Transverse colon (tissue), 4 donors: ENCODE measurements around the gene PLD4. TPM values are rescaled to one million over a fixed set of nuclear protein-coding genes. Genes with fewer than 3 reads are reported as not detected.

ENCODE experiments used
- DNase-seq: peaks from one replicate; pipeline ENCODE4 v3.0.0-alpha.2; 2019
- H3K27ac ChIP-seq, 4 donors: fragments of 200-600 bp; sonication (generic); 2 replicates each; pipeline ENCODE4 v1.5.1; 2016 to 2018; ENCODE audit warnings: inconsistent platforms in 4 of 4
- H3K27me3 ChIP-seq: fragments of 200-600 bp; sonication (generic); 2 replicates; pipeline ENCODE4 v1.5.1; 2017; ENCODE audit warnings: inconsistent platforms
- H3K36me3 ChIP-seq, 4 donors: fragments of 200-600 bp; sonication (generic); 2 replicates each; pipeline ENCODE4 v1.5.1; 2017 to 2019; ENCODE audit warnings: inconsistent platforms in 4 of 4
- H3K4me1 ChIP-seq, 4 donors: fragments of 200-600 bp; sonication (generic); 2 replicates each; pipeline ENCODE4 v1.5.1; 2017 to 2020; ENCODE audit warnings: inconsistent platforms in 4 of 4
- H3K4me3 ChIP-seq, 4 donors: fragments of 200-600 bp; sonication (generic); 1 replicate in 1 of 4; 2 replicates in 3 of 4; pipeline versions ENCODE4 v1.5.1 to v1.6.1; 2017 to 2019; ENCODE audit warnings: inconsistent platforms in 4 of 4
- H3K9me3 ChIP-seq, 2 donors: fragments of 200-600 bp; sonication (generic); 2 replicates each; pipeline ENCODE4 v1.5.1; 2017 to 2019; ENCODE audit warnings: inconsistent platforms in 2 of 2
- EP300 ChIP-seq: sonication (generic); formaldehyde crosslinking; IDR thresholded peaks from one replicate; pipeline ENCODE4 v1.6.1; 2017; ENCODE audit warnings: antibody characterized with exemption, low read depth
- POLR2A ChIP-seq: fragments of 450-650 bp; IDR thresholded peaks from one replicate; pipeline ENCODE4 v1.6.1; 2016; ENCODE audit warnings: antibody characterized with exemption, mild to moderate bottlenecking, moderate library complexity
- POLR2AphosphoS5 ChIP-seq, 3 donors: sonication (generic); formaldehyde crosslinking; IDR thresholded peaks; one replicate each; pipeline ENCODE4 v1.6.1; 2016; ENCODE audit warnings: antibody characterized with exemption in 3 of 3
- WGBS, 2 donors: methylation state at CpG; one replicate each; pipeline ENCODE4 v1.1.5; 2018; ENCODE audit warnings: low coverage in 1 of 2; 5-methylcytosine and 5-hydroxymethylcytosine counted together
- in situ Hi-C, 4 donors: fragments of 200-750 bp; cut with MboI; loops; one replicate each; pipeline versions ENCODE4 v1.15.0 to v1.15.1; 2017; ENCODE audit warnings: low sequenced_read_pairs in 3 of 4, low pct_ligation_motif_present in 1 of 4, low pct_unique_long_range_greater_than_20kb in 1 of 4
- intact Hi-C: fragments of 100-400 bp; cut with DNase I; formaldehyde crosslinking; loops from one replicate; pipeline ENCODE4 v1.15.1; 2023; ENCODE audit warnings: low total_unique reads
- total RNA-seq, 4 donors: library from RNA; depleted of rRNA; stranded (reverse); fragments of >200 nt; gene quantifications; one replicate each; pipeline ENCODE4 v1.1.0, GENCODE V29; 2016
- TF ChIP-seq, protein P1 (sequence below), 5 experiments: fragments of 200-600 bp in 3 of 5; fragments of 450-650 bp in 2 of 5; sonication (generic) in 3 of 5; IDR thresholded peaks; 1 replicate in 2 of 5; 2 replicates in 3 of 5; pipeline ENCODE4 v1.5.1; 2016 to 2017; ENCODE audit warnings: antibody characterized with exemption in 5 of 5, inconsistent platforms in 3 of 5, mild to moderate bottlenecking in 2 of 5, moderate library complexity in 1 of 5

The PLD4 gene
- total RNA-seq, 4 donors from 2014 or later: 1.1 TPM; not detected in 2

DNA sequence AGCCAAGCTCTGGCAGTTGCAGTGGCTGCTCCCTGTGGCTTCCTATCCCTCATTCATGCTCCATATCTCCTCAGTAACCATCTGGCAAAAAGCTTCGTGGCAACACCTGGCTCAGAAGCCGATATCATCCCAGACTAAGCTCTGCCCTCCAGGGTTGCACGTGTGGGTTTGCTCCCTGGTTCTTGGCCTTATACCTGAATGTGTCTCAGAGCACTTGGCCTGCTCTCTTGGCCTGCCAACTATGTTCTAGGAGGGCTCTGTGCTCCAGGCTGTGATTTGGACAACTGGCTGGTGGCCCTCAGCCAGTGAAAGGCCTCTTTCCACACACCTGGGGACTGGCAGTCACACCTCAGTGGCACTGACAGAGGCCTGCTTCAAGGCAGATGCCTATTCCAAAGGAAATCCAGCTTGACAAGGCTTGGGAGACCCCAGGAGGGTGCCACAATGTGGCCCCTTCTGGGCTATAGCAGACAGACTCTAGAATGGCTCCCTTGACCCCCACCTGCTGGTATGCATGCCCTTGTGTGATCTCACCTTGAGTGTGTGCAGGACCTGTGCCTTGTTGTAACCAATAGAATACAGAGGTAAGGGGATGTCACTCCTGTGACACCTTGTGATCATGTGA is 10.5 kb downstream of the PLD4 start:
- Histone ChIP-seq H3K27ac (no peak overlapping the region), H3K4me3 (no peak overlapping the region), H3K4me1 (peaks cover 0 to 13% (median 7%) of the 10 kb centered on the region in 4 donors), H3K36me3 (no peaks in the 10 kb centered on the region), H3K9me3 (no peaks in the 10 kb centered on the region), H3K27me3 (peaks cover 61% of the 10 kb centered on the region)
- in situ Hi-C loops: no loop called here
- intact Hi-C loops: no loop called here
- DNase-seq: no peak
- 68% methylated on average over 3 of the region's 3 CpGs; no CpG with 5 or more reads in 1 of the 2 donors for WGBS, 2 donors
- TF ChIP-seq POLR2AphosphoS5 (IDR thresholded peaks at IDR 0.05) (no peak), POLR2A (no peak), EP300 (no peak)
- TF ChIP-seq, protein P1, sequence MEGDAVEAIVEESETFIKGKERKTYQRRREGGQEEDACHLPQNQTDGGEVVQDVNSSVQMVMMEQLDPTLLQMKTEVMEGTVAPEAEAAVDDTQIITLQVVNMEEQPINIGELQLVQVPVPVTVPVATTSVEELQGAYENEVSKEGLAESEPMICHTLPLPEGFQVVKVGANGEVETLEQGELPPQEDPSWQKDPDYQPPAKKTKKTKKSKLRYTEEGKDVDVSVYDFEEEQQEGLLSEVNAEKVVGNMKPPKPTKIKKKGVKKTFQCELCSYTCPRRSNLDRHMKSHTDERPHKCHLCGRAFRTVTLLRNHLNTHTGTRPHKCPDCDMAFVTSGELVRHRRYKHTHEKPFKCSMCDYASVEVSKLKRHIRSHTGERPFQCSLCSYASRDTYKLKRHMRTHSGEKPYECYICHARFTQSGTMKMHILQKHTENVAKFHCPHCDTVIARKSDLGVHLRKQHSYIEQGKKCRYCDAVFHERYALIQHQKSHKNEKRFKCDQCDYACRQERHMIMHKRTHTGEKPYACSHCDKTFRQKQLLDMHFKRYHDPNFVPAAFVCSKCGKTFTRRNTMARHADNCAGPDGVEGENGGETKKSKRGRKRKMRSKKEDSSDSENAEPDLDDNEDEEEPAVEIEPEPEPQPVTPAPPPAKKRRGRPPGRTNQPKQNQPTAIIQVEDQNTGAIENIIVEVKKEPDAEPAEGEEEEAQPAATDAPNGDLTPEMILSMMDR (IDR thresholded peaks at IDR 0.05): no peak

GRCh38 chr14:104935955-104936354 is 11.3 kb downstream of the PLD4 start:
- Histone ChIP-seq H3K9me3 (no peaks in the 10 kb centered on the region), H3K4me3 (no peak overlapping the region), H3K27me3 (peaks cover 59% of the 10 kb centered on the region), H3K36me3 (no peaks in the 10 kb centered on the region), H3K4me1 (peaks cover 0 to 13% (median 7%) of the 10 kb centered on the region in 4 donors), H3K27ac (no peak overlapping the region)
- intact Hi-C loops (no loop called here), in situ Hi-C loops (no loop called here)
- no peak for DNase-seq
- TF ChIP-seq POLR2AphosphoS5 (IDR thresholded peaks at IDR 0.05): no peak
- TF ChIP-seq POLR2A: no peak
- 33% methylated on average over 2 of the region's 2 CpGs; no CpG with 5 or more reads in 1 of the 2 donors for WGBS, 2 donors

- Histone ChIP-seq H3K27me3 (peaks cover 53% of the 10 kb centered on the region), H3K27ac (no peak overlapping the region), H3K36me3 (no peaks in the 10 kb centered on the region), H3K9me3 (no peaks in the 10 kb centered on the region), H3K4me1 (peaks cover 0 to 13% (median 7%) of the 10 kb centered on the region in 4 donors), H3K4me3 (no peak overlapping the region)
- 63% methylated on average over 10 of the region's 10 CpGs; no CpG with 5 or more reads in 1 of the 2 donors for WGBS, 2 donors
- TF ChIP-seq, protein P1 (IDR thresholded peaks at IDR 0.05): no peak
- TF ChIP-seq POLR2AphosphoS5 (IDR thresholded peaks at IDR 0.05): no peak
- TF ChIP-seq EP300: no peak
- no peak for TF ChIP-seq POLR2A
- DNase-seq: no peak
- intact Hi-C loops: no loop called here
- in situ Hi-C loops: no loop called here
Measured at GRCh38 chr14:104936361-104937155, 11.9 kb downstream of the PLD4 start.

- peaks cover 0 to 13% (median 7%) of the 10 kb centered on the region in 4 donors for H3K4me1 ChIP-seq
- H3K4me3 ChIP-seq: no peak overlapping the region
- H3K9me3 ChIP-seq: no peaks in the 10 kb centered on the region
- peaks cover 47% of the 10 kb centered on the region for H3K27me3 ChIP-seq
- intact Hi-C loops: no loop called here
- H3K36me3 ChIP-seq: no peaks in the 10 kb centered on the region
- in situ Hi-C loops: no loop called here
- H3K27ac ChIP-seq: no peak overlapping the region
- TF ChIP-seq POLR2A (no peak), POLR2AphosphoS5 (IDR thresholded peaks at IDR 0.05) (no peak), EP300 (no peak)
- TF ChIP-seq, protein P1 (IDR thresholded peaks at IDR 0.05): no peak
- no peak for DNase-seq
- 64% methylated on average over 4 of the region's 4 CpGs; no CpG with 5 or more reads in 1 of the 2 donors for WGBS, 2 donors
Measured at GRCh38 chr14:104937161-104937560, 12.5 kb downstream of the PLD4 start.
